Measurements from ENCODE around the gene FSTL4. TPM values are rescaled to one million over a fixed set of nuclear protein-coding genes. Genes with fewer than 3 reads are reported as not detected.
"Not testable (repeated sequence)": the region's sequence is repeated elsewhere in the genome, so short reads cannot be mapped to it uniquely, and the experiment has no call there.

The FSTL4 gene
- total RNA-seq, 4 donors from 2014 or later, result 0.41 TPM; not detected in 3

- Histone ChIP-seq H3K4me1 (no peaks in the 10 kb centered on the region), H3K9me3 (no peaks in the 10 kb centered on the region), H3K4me3 (no peak overlapping the region), H3K36me3 (no peaks in the 10 kb centered on the region), H3K27me3 (no peaks in the 10 kb centered on the region), H3K27ac (no peak overlapping the region)
- intact Hi-C loops (cut with DNase I; ENCODE audit: low total_unique reads), result no loop called here
- TF ChIP-seq POLR2A (IDR thresholded peaks at IDR 0.05), result no peak
- no peak for TF ChIP-seq CTCF (IDR thresholded peaks at IDR 0.05)
- DNase-seq, result no peak
These were observed 216.1 kb downstream of the FSTL4 start for GRCh38 chr5:133396187-133396741.

- H3K9me3 ChIP-seq; H3K4me3 ChIP-seq; H3K27me3 ChIP-seq; DNase-seq; H3K27ac ChIP-seq; H3K4me1 ChIP-seq; H3K36me3 ChIP-seq; intact Hi-C loops (cut with DNase I; ENCODE audit: low total_unique reads): not testable (repeated sequence)
These were observed 217.1 kb downstream of the FSTL4 start for GRCh38 chr5:133395207-133395606.

- intact Hi-C loops (cut with DNase I; ENCODE audit: low total_unique reads); H3K9me3 ChIP-seq; H3K4me3 ChIP-seq; DNase-seq; H3K27ac ChIP-seq; H3K4me1 ChIP-seq; H3K36me3 ChIP-seq; H3K27me3 ChIP-seq: not testable (repeated sequence)
These were observed 217.9 kb downstream of the FSTL4 start for GRCh38 chr5:133394477-133394817.

DNA sequence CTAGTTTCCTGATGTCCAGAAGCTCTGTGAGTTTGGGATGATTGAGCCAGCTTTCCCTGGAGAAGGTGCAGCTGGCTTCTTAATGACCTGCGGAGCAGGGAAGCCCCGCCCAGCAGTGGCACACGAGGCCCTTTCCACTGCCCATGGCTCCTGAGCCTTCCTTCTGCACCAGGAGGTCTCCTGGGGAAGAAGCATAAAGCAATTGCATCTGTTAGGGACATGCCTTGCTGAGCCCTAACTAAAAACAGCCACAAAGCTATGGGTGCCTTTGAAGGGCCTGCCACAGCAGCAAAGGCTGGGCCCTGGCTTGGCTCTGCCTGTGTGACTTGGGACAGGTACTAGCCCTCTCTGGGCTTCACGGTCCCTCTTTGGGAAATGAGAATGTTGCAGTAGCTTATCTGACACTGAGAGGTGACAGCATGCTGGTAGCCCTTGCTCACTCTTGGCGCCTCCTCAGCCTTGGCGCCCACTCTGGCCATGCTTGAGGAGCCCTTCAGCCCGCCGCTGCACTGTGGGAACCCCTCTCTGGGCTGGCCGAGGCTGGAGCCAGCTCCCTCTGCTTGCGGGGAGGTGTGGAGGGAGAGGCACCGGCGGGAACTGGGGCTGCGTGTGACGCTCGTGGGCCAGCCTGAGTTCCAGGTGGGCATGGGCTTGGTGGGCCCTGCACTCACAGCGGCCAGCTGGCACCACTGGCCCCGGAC, 218.4 kb downstream of the FSTL4 start:
- no peaks in the 10 kb centered on the region for H3K4me1 ChIP-seq
- DNase-seq, result no peak
- H3K9me3 ChIP-seq, result no peaks in the 10 kb centered on the region
- H3K4me3 ChIP-seq, result no peak overlapping the region
- TF ChIP-seq CTCF (IDR thresholded peaks at IDR 0.05) (no peak), POLR2A (IDR thresholded peaks at IDR 0.05) (no peak)
- no peaks in the 10 kb centered on the region for H3K27me3 ChIP-seq
- no peaks in the 10 kb centered on the region for H3K36me3 ChIP-seq
- no peak overlapping the region for H3K27ac ChIP-seq
- intact Hi-C loops (cut with DNase I; ENCODE audit: low total_unique reads), result no loop called here

- H3K4me1 ChIP-seq, result no peaks in the 10 kb centered on the region
- TF ChIP-seq POLR2A (IDR thresholded peaks at IDR 0.05) (no peak), CTCF (IDR thresholded peaks at IDR 0.05) (no peak)
- no peaks in the 10 kb centered on the region for H3K9me3 ChIP-seq
- H3K27me3 ChIP-seq, result no peaks in the 10 kb centered on the region
- H3K36me3 ChIP-seq, result no peaks in the 10 kb centered on the region
- H3K27ac ChIP-seq, result no peak overlapping the region
- DNase-seq, result no peak
- no peak overlapping the region for H3K4me3 ChIP-seq
- intact Hi-C loops (cut with DNase I; ENCODE audit: low total_unique reads), result no loop called here
These were observed 219.9 kb downstream of the FSTL4 start for GRCh38 chr5:133392448-133392847.

GRCh38 chr5:133391354-133392136, 220.8 kb downstream of the FSTL4 start:
- Histone ChIP-seq H3K9me3 (no peaks in the 10 kb centered on the region), H3K36me3 (no peaks in the 10 kb centered on the region), H3K27me3 (no peaks in the 10 kb centered on the region), H3K27ac (no peak overlapping the region), H3K4me3 (no peak overlapping the region), H3K4me1 (no peaks in the 10 kb centered on the region)
- DNase-seq, result no peak
- intact Hi-C loops (cut with DNase I; ENCODE audit: low total_unique reads), result no loop called here
- TF ChIP-seq POLR2A (IDR thresholded peaks at IDR 0.05) (no peak), CTCF (IDR thresholded peaks at IDR 0.05) (no peak)

All from uterus (tissue), 4 donors.